NB4 (cell line): Measurements from ENCODE around the gene IL31.
"Not testable (repeated sequence)": the region's sequence is repeated elsewhere in the genome, so short reads cannot be mapped to it uniquely, and the experiment has no call there.

ENCODE experiments used
- CTCF ChIP-seq: IDR thresholded peaks from one replicate; pipeline ENCODE4 v1.5.1; 2012; ENCODE audit warnings: low read depth, low read length
- MAX ChIP-seq: IDR thresholded peaks from 2 replicates; pipeline ENCODE4 v1.6.1; 2011; ENCODE audit warnings: low read depth, low read length
- MYC ChIP-seq: IDR thresholded peaks from 2 replicates; pipeline ENCODE4 v1.6.1; 2011; ENCODE audit warnings: low read depth, low read length
- POLR2A ChIP-seq: IDR thresholded peaks from 2 replicates; pipeline ENCODE4 v1.6.1; 2011; ENCODE audit warnings: mild to moderate bottlenecking; ENCODE audit not compliant: insufficient read length; ENCODE audit errors: extremely low read depth

- not testable (repeated sequence) for TF ChIP-seq CTCF, MAX, POLR2A, MYC
Observed at GRCh38 chr12:122176473-122176872, 2.5 kb upstream of the IL31 start.
